ENCODE measurements around the gene RNF14.
"Not testable (repeated sequence)": the region's sequence is repeated elsewhere in the genome, so short reads cannot be mapped to it uniquely, and the experiment has no call there.

The RNF14 gene

GRCh38 chr5:142017832-142018427 lies 49.0 kb downstream of the RNF14 start:
- DNase-seq, result no peak

- DNase-seq, result no peak
These were observed 51.3 kb downstream of the RNF14 start for GRCh38 chr5:142020122-142020659.

GRCh38 chr5:142023836-142024235 lies 54.9 kb downstream of the RNF14 start:
- peak; percentile 10 for DNase-seq

- peak; percentile 79 for DNase-seq
These were observed 55.9 kb downstream of the RNF14 start for GRCh38 chr5:142024771-142025304.

GRCh38 chr5:142025637-142026036 lies 56.7 kb downstream of the RNF14 start:
- DNase-seq, result no peak

- no peak for DNase-seq
These were observed 63.2 kb downstream of the RNF14 start for GRCh38 chr5:142032150-142032549.

GRCh38 chr5:142032747-142033631 lies 64.1 kb downstream of the RNF14 start:
- peak; percentile 36 for DNase-seq

- not testable (repeated sequence) for DNase-seq
These were observed 65.0 kb downstream of the RNF14 start for GRCh38 chr5:142033632-142034567.

GRCh38 chr5:142034994-142035393 lies 66.1 kb downstream of the RNF14 start:
- DNase-seq, result no peak

- DNase-seq, result no peak
These were observed 68.0 kb downstream of the RNF14 start for GRCh38 chr5:142036918-142037317.

GRCh38 chr5:142037599-142037998 lies 68.7 kb downstream of the RNF14 start:
- not testable (repeated sequence) for DNase-seq

GRCh38 chr5:142038735-142039134 lies 69.8 kb downstream of the RNF14 start:
- DNase-seq, result no peak
